ENCODE measurements around the gene PRG3.

PRG3 gene

GRCh38 chr11:57380975-57381374, at the start of gene PRG3:
PRG3 (minus strand) TSS chr11:57381150; CDS start chr11:57380708, 442 bp downstream.
- Histone ChIP-seq H3K36me3 (ENCODE audit: insufficient read depth) (no peaks in the 10 kb centered on the region), H3K4me2 (no peak within 1 kb of the TSS), H3K27ac (no peak within 1 kb of the TSS), H4K20me1 (ENCODE audit: insufficient read depth) (no peaks in the 10 kb centered on the region), H2AFZ (ENCODE audit: low read depth) (no peak within 1 kb of the TSS), H3K27me3 (ENCODE audit: insufficient read depth, low read depth) (no peaks in the 10 kb centered on the region), H3K4me1 (ENCODE audit: low read depth, poor library complexity, severe bottlenecking) (no peaks in the 10 kb centered on the region), H3K79me2 (ENCODE audit: insufficient read depth, low read depth) (no peaks in the 10 kb centered on the region), H3K4me3 (IDR thresholded peaks at IDR 0.05; ENCODE audit: insufficient read depth, low read depth, low read length) (no peak within 1 kb of the TSS), H3K9ac (no peak within 1 kb of the TSS)
- TF ChIP-seq CTCF (conservative IDR thresholded peaks at IDR 0.05; ENCODE audit: low read depth, low read length) = no peak

- H3K4me2 ChIP-seq = no peak overlapping the region
- H2AFZ ChIP-seq (ENCODE audit: low read depth) = no peak overlapping the region
- no peaks in the 10 kb centered on the region for H3K27me3 ChIP-seq (ENCODE audit: insufficient read depth, low read depth)
- no peak for TF ChIP-seq CTCF (conservative IDR thresholded peaks at IDR 0.05; ENCODE audit: low read depth, low read length)
- no peak overlapping the region for H3K9ac ChIP-seq
- no peak overlapping the region for H3K27ac ChIP-seq
- no peaks in the 10 kb centered on the region for H3K79me2 ChIP-seq (ENCODE audit: insufficient read depth, low read depth)
- H4K20me1 ChIP-seq (ENCODE audit: insufficient read depth) = no peaks in the 10 kb centered on the region
- no peak overlapping the region for H3K4me3 ChIP-seq (IDR thresholded peaks at IDR 0.05; ENCODE audit: insufficient read depth, low read depth, low read length)
- no peaks in the 10 kb centered on the region for H3K36me3 ChIP-seq (ENCODE audit: insufficient read depth)
- no peaks in the 10 kb centered on the region for H3K4me1 ChIP-seq (ENCODE audit: low read depth, poor library complexity, severe bottlenecking)
These were observed 49.0 kb upstream of the PRG3 start for GRCh38 chr11:57429946-57430345.

GRCh38 chr11:57428643-57429042, 47.7 kb upstream of the PRG3 start:
- no peak for TF ChIP-seq CTCF (conservative IDR thresholded peaks at IDR 0.05; ENCODE audit: low read depth, low read length)
- H3K27me3 ChIP-seq (ENCODE audit: insufficient read depth, low read depth) = no peaks in the 10 kb centered on the region
- no peaks in the 10 kb centered on the region for H4K20me1 ChIP-seq (ENCODE audit: insufficient read depth)
- no peaks in the 10 kb centered on the region for H3K36me3 ChIP-seq (ENCODE audit: insufficient read depth)
- no peak overlapping the region for H3K27ac ChIP-seq
- H3K79me2 ChIP-seq (ENCODE audit: insufficient read depth, low read depth) = no peaks in the 10 kb centered on the region
- no peak overlapping the region for H2AFZ ChIP-seq (ENCODE audit: low read depth)
- H3K4me1 ChIP-seq (ENCODE audit: low read depth, poor library complexity, severe bottlenecking) = no peaks in the 10 kb centered on the region
- no peak overlapping the region for H3K4me3 ChIP-seq (IDR thresholded peaks at IDR 0.05; ENCODE audit: insufficient read depth, low read depth, low read length)
- no peak overlapping the region for H3K9ac ChIP-seq
- H3K4me2 ChIP-seq = no peak overlapping the region

- Histone ChIP-seq H3K9ac (no peak overlapping the region), H2AFZ (ENCODE audit: low read depth) (no peak overlapping the region), H3K79me2 (ENCODE audit: insufficient read depth, low read depth) (no peaks in the 10 kb centered on the region), H3K4me3 (IDR thresholded peaks at IDR 0.05; ENCODE audit: insufficient read depth, low read depth, low read length) (no peak overlapping the region), H3K27ac (no peak overlapping the region), H3K4me2 (no peak overlapping the region), H3K27me3 (ENCODE audit: insufficient read depth, low read depth) (no peaks in the 10 kb centered on the region), H4K20me1 (ENCODE audit: insufficient read depth) (no peaks in the 10 kb centered on the region), H3K36me3 (ENCODE audit: insufficient read depth) (no peaks in the 10 kb centered on the region), H3K4me1 (ENCODE audit: low read depth, poor library complexity, severe bottlenecking) (no peaks in the 10 kb centered on the region)
- TF ChIP-seq CTCF (conservative IDR thresholded peaks at IDR 0.05; ENCODE audit: low read depth, low read length) = no peak
These were observed 46.8 kb upstream of the PRG3 start for GRCh38 chr11:57427727-57428082.
